Esophagus muscularis mucosa (tissue), 4 donors: ENCODE data around the gene GRPEL2. TPM values are rescaled to one million over a fixed set of nuclear protein-coding genes. Genes with fewer than 3 reads are reported as not detected.

Experiments used
- DNase-seq: peaks from one replicate; pipeline ENCODE4 v3.0.0-alpha.2; 2017; ENCODE audit errors: extremely low spot score
- H3K27ac ChIP-seq, 4 donors: fragments of 200-600 bp; sonication (generic); replicated peaks in 1 of 4; 1 replicate in 3 of 4; 2 replicates in 1 of 4; pipeline ENCODE4 v1.5.1; 2016 to 2019; ENCODE audit warnings: mild to moderate bottlenecking in 1 of 4
- H3K27me3 ChIP-seq, 4 donors: fragments of 200-600 bp; sonication (generic); one replicate each; pipeline versions ENCODE4 v1.5.1 to v1.6.0; 2016 to 2019
- H3K36me3 ChIP-seq, 4 donors: fragments of 200-600 bp; sonication (generic); one replicate each; pipeline ENCODE4 v1.5.1; 2016 to 2019
- H3K4me1 ChIP-seq, 4 donors: fragments of 200-600 bp; sonication (generic); one replicate each; pipeline ENCODE4 v1.5.1; 2016 to 2019
- H3K4me3 ChIP-seq, 4 donors: fragments of 200-600 bp; sonication (generic); 1 replicate in 2 of 4; 2 replicates in 2 of 4; pipeline ENCODE4 v1.5.1; 2016 to 2019; ENCODE audit warnings: mild to moderate bottlenecking in 4 of 4, moderate library complexity in 1 of 4
- H3K9me3 ChIP-seq, 4 donors: fragments of 200-600 bp; sonication (generic); 1 replicate in 3 of 4; 2 replicates in 1 of 4; pipeline ENCODE4 v1.5.1; 2016 to 2019
- CTCF ChIP-seq, 3 experiments: fragments of 200-600 bp in 2 of 3; fragments of 450-650 bp in 1 of 3; sonication (generic) in 2 of 3; IDR thresholded peaks; one replicate each; pipeline ENCODE4 v1.5.1; 2017 to 2019; ENCODE audit warnings: antibody characterized with exemption in 3 of 3, mild to moderate bottlenecking in 2 of 3, moderate library complexity in 1 of 3
- EP300 ChIP-seq: sonication (generic); formaldehyde crosslinking; IDR thresholded peaks from one replicate; pipeline ENCODE4 v1.6.1; 2017; ENCODE audit warnings: antibody characterized with exemption
- POLR2A ChIP-seq: fragments of 450-650 bp; IDR thresholded peaks from one replicate; pipeline ENCODE4 v1.6.1; 2017; ENCODE audit warnings: antibody characterized with exemption, moderate library complexity, mild to moderate bottlenecking, low read depth
- POLR2AphosphoS5 ChIP-seq, 2 donors: sonication (generic); formaldehyde crosslinking; IDR thresholded peaks; one replicate each; pipeline ENCODE4 v1.6.1; 2017; ENCODE audit warnings: antibody characterized with exemption in 2 of 2
- whole genome bisulfite sequencing: methylation state at CpG from one replicate; pipeline ENCODE4 v1.1.5; 2018; 5-methylcytosine and 5-hydroxymethylcytosine counted together
- intact Hi-C: fragments of 100-400 bp; cut with DNase I; formaldehyde crosslinking; loops from one replicate; pipeline ENCODE4 v1.15.1; 2023
- total RNA-seq, 4 donors: library from RNA; depleted of rRNA; stranded (reverse); fragments of >200 nt; gene quantifications; one replicate each; pipeline versions ENCODE4 v1.1.0 to v1.2.1, GENCODE V29; 2016

GRPEL2 gene
- total RNA-seq, 4 donors from 2014 or later = 7.8 to 14.9 (median 8.7) TPM

GRCh38 chr5:149372932-149373331, 27.6 kb downstream of the GRPEL2 start:
- H3K27me3 ChIP-seq = no peaks in the 10 kb centered on the region
- no peaks in the 10 kb centered on the region for H3K36me3 ChIP-seq
- DNase-seq = no peak
- no peaks in the 10 kb centered on the region for H3K9me3 ChIP-seq
- intact Hi-C loops = no loop called here
- H3K4me1 ChIP-seq = peaks cover 10 to 59% (median 45%) of the 10 kb centered on the region in 4 donors
- H3K4me3 ChIP-seq = no peak overlapping the region
- H3K27ac ChIP-seq = peak overlapping the region; percentile 71 to 97 (median 76)
- 77% methylated on average over 3 of the region's 3 CpGs for WGBS
- TF ChIP-seq POLR2AphosphoS5 (IDR thresholded peaks at IDR 0.05) = no peak

GRCh38 chr5:149374303-149374702, 29.0 kb downstream of the GRPEL2 start:
- H3K27me3 ChIP-seq = no peaks in the 10 kb centered on the region
- DNase-seq = no peak
- H3K4me1 ChIP-seq = peaks cover 13 to 67% (median 54%) of the 10 kb centered on the region in 4 donors
- 95% methylated on average over 19 of the region's 20 CpGs for WGBS
- TF ChIP-seq CTCF (IDR thresholded peaks at IDR 0.05) (no peak), POLR2AphosphoS5 (IDR thresholded peaks at IDR 0.05) (no peak), POLR2A (no peak), EP300 (no peak)
- no peaks in the 10 kb centered on the region for H3K9me3 ChIP-seq
- H3K36me3 ChIP-seq = no peaks in the 10 kb centered on the region
- H3K4me3 ChIP-seq = no peak overlapping the region
- H3K27ac ChIP-seq = peak overlapping the region; percentile 44 to 97 (median 72)
- intact Hi-C loops = no loop called here

GRCh38 chr5:149374801-149375200, 29.5 kb downstream of the GRPEL2 start:
- intact Hi-C loops = no loop called here
- H3K36me3 ChIP-seq = no peaks in the 10 kb centered on the region
- H3K27ac ChIP-seq = peak overlapping the region; percentile 44 to 97 (median 72)
- WGBS = 77% methylated on average over 2 of the region's 3 CpGs
- TF ChIP-seq POLR2AphosphoS5 (IDR thresholded peaks at IDR 0.05) (no peak), EP300 (no peak), CTCF (IDR thresholded peaks at IDR 0.05) (no peak), POLR2A (no peak)
- peaks cover 16 to 72% (median 59%) of the 10 kb centered on the region in 4 donors for H3K4me1 ChIP-seq
- no peaks in the 10 kb centered on the region for H3K9me3 ChIP-seq
- no peaks in the 10 kb centered on the region for H3K27me3 ChIP-seq
- DNase-seq = no peak
- H3K4me3 ChIP-seq = no peak overlapping the region

- Histone ChIP-seq H3K4me3 (no peak overlapping the region), H3K27ac (peak overlapping the region in 3 of 4 donors; percentile 13 to 97 (median 44)), H3K36me3 (no peaks in the 10 kb centered on the region), H3K9me3 (no peaks in the 10 kb centered on the region), H3K27me3 (no peaks in the 10 kb centered on the region), H3K4me1 (peaks cover 16 to 72% (median 65%) of the 10 kb centered on the region in 4 donors)
- DNase-seq = no peak
- no peak for TF ChIP-seq EP300
- TF ChIP-seq CTCF (IDR thresholded peaks at IDR 0.05) = no peak
- TF ChIP-seq POLR2A = no peak
- TF ChIP-seq POLR2AphosphoS5 (IDR thresholded peaks at IDR 0.05) = no peak
- 92% methylated on average over 6 of the region's 6 CpGs for WGBS
- intact Hi-C loops = no loop called here
These were observed 30.1 kb downstream of the GRPEL2 start for GRCh38 chr5:149375434-149375833.

GRCh38 chr5:149376104-149376503, 30.8 kb downstream of the GRPEL2 start:
- H3K4me3 ChIP-seq = no peak overlapping the region
- TF ChIP-seq POLR2AphosphoS5 (IDR thresholded peaks at IDR 0.05) (no peak), EP300 (no peak), CTCF (IDR thresholded peaks at IDR 0.05) (no peak), POLR2A (no peak)
- WGBS = 96% methylated on average over 10 of the region's 12 CpGs
- intact Hi-C loops = no loop called here
- DNase-seq = no peak
- H3K36me3 ChIP-seq = no peaks in the 10 kb centered on the region
- H3K4me1 ChIP-seq = peaks cover 11 to 70% (median 64%) of the 10 kb centered on the region in 4 donors
- peak overlapping the region; percentile 35 to 97 (median 38) for H3K27ac ChIP-seq
- no peaks in the 10 kb centered on the region for H3K27me3 ChIP-seq
- H3K9me3 ChIP-seq = no peaks in the 10 kb centered on the region
